HUDEP-2 (cell line): ENCODE measurements around the gene TEX14.
"Not testable (repeated sequence)": the region's sequence is repeated elsewhere in the genome, so short reads cannot be mapped to it uniquely, and the experiment has no call there.

Source experiments
- DNase-seq, 76 experiments: peaks; one replicate each; lab custom pipeline; 2025; ENCODE audit not compliant: unreplicated experiment in 76 of 76; lab: John Stamatoyannopoulos, UW

TEX14 gene

DNA sequence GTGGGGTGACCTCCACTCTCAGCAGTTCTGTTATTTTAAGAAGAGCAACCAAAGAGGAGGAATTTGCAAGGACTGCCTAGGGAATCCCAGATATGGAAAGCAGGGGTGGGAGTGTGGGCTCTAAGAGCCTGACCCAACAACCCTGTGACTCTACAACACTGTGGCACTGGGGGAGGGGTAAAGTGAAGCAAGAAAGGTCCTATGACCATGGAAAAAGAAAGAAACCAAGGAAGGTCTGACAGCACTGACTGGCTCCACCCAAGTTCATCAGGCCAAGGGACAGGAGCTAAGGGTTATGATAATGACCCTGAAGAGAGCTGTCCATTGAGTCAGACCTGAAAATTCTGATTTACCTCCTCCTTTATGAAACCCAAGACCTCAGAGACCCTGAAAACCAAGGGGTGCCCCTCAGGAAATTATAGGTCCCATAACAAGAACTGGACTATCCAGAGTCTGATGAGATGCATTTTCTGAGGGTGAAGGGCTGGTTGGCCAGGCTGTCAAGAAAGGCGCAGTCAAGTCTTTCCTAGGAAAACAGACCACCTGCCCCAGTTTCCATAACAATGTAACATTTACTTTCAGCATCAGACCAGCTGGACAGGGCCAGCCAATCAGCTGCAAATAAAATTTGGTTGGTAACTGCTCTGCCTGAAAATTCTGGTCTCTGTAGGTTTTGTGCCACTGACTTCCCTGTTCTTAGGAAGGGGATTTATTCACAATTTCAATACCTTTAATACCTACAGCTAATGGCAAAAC, 123.6 kb downstream of the TEX14 start:
- DNase-seq: no peak

DNA sequence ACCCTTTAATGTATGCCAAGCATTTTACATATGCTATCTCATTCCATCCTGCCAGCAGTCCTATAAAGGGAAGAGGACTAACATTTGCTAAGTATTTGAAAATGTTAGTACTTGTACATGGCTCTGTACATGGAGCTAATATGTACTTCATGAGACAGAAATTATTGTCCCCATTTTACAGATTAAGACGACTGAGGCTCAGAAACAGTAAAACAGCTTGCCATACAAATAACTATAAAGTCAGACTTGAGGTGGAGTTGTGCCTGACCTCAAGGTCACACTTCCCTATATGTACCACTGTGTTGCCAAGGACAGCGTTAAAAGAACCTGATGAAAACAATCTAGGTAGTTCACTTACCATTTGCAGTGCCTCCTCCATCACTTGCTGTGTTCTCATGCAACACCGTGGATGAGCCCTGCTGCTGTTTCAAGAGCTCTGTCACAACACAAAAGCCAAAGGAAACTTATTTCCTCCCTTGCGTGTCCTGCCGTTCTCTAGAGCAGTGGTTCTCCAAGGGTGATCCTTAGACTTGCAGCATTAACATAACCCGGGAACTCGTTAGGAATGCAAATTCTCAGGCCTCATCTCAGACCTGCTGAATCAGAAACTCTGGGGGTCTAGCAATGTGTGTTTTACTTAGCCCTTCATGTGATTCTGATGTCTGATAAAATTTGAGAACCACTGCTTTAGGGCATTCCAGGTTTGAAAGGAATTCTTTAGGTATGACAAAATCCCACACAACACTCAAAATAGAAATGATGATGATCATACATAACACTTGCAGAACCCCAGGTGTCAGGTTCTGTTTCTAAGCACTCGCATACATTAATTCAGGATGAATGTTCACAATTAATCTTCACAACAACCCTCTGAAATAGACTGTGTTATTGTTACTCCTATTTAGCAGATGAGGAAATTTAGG, 126.2 kb downstream of the TEX14 start:
- no peak for DNase-seq

DNA sequence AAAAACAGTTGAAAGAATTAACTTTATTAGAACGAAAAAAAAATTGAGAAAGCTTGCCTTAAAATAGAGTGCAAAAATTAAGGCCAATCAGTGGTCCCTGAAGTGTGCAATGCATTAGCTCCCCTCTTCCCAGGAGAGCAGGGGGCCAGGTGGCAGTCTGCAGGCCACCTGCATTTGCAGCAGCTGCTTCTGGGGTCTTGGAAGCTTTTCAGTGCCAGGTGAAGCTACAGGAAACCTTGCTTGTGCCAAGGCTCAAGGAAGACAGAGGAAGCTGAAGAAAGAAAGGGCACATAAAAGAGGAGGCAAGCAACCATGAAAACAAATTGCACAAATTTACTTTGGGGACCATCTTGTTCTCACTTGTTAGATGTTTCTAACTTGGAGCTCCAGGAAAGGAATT, 126.9 kb downstream of the TEX14 start:
- DNase-seq: no peak

DNA sequence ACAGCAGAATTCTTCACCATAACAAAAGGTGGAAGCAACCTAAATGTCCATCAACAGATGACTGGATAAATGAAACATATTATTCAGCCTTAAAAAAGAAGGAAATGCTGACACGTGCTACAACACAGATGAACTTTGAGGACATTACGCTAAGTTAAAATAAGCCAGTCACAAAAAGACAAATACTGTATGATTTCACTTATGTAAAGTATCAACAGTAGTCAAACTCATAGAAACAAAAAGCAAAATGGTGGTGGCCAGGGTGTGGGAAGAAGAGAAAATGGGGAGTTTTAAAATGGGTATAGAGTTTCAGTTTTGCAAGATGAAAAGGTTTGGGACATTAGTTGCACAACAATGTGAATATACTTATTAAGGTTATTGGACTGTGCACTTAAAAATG, 127.6 kb downstream of the TEX14 start:
- DNase-seq: no peak

DNA sequence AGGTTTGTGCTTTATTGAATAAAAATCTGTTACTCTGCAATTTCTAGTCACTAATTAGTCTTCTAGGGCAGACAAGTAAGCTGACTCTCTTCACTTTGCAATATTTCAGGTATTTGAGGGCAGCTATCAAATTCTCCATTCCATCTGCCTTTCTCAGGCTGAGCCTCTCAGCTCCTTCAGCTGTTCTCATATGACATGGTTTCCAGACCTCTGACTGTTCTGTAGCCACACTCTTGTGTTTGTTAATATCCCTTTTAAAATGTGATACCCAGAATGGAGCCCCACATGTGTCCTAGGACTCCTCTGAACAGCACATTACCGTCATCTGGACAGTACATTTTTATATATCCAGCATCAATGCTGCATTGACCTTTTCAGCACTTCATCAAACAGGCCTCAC, 131.3 kb downstream of the TEX14 start:
- no peak for DNase-seq

DNA sequence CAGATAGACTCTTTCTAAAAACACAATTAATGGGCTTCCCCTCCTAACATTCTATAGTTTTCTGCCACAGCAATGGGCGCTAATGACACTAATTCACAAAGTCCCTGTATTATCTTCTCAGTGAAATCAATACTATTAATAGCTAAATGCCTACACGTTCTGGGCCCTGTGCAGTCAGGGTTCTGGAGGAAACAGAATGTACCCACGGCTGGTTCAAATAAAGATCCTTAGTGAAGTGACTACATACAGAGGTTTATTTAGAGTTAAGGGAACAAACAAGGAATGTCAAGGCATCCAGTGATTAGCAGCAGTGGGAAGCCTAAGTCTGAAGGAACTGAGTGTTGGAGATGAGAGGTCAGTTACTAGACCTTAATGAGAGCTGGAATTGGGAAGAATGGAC, 133.9 kb downstream of the TEX14 start:
- DNase-seq: no peak

DNA sequence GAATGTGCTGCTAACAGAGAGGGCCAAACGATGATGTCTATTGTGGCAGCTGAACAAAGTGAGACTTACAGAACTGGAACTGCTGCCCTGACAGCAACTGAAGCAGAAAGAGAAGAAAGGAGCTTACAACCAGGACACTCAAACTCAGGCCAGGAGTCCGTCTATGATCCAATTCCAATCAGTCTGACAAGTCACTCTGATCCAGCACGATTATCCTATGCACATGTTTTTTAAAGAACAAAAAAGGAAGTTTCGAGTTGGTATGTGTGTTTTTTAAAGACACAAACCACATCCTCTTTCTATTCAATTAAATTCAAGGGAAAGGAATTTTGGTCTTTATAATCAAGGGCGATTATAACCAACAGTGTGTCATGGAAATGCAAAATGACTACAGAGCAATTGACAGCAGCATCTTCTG, 135.0 kb downstream of the TEX14 start:
- DNase-seq: no peak

DNA sequence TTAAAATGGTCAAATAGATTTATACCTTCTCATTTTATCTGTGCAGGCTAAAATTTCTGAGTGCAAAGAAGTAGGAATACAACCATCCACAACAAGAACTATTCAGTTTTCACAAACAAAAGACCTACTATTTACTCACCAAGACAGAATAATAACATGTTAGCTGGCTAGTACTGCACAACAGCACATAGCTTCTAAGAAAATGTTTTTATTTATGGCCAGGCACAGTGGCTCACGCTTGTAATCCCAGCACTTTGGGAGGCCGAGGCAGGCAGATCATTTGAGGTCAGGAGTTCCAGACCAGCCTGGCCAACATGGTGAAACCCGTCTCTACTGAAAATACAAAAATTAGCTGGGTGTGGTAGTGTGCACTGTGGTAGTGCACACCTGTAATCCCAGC, 136.7 kb downstream of the TEX14 start:
- DNase-seq: not testable (repeated sequence)

DNA sequence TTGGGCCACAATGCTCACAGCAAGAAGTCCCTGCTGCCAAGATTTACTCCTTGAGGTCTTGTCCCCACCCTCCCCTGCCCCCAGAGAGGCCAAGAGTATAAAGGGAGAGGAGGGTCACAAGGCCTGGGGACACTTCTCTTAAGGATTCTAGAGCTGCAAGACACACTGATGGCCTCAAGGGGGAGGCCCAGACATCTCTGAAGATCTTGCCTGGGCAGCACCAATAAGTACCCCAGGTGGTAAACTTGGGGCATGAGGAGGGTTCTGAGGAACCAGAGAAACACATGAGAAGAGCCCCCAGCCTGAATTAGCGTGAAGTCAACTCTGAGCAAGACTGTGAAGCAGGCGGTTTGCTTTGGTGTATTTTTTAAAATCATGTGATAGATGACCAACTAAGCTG, 150.6 kb downstream of the TEX14 start:
- DNase-seq: peak in 2 of 76 experiments; percentile 8 to 15

DNA sequence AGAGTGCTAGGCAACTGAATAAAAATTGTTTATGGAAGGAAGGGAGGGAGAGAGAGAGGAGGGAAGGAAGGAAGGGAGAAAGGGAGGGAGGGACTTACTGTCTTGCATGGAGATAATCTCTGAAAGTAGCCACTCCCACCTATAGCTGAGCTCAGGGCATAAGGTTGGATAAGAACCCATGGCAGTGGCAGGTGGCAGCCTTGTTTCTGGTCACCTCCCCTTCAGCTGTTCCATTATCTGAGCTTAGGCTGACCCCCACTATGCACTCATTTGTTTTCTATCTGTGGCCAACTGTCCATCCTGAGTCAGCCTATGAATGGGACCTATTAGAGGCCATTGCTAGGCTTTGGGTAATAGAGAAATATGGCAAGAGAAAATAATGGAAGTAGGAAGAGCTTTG, 152.1 kb downstream of the TEX14 start:
- no peak for DNase-seq

DNA sequence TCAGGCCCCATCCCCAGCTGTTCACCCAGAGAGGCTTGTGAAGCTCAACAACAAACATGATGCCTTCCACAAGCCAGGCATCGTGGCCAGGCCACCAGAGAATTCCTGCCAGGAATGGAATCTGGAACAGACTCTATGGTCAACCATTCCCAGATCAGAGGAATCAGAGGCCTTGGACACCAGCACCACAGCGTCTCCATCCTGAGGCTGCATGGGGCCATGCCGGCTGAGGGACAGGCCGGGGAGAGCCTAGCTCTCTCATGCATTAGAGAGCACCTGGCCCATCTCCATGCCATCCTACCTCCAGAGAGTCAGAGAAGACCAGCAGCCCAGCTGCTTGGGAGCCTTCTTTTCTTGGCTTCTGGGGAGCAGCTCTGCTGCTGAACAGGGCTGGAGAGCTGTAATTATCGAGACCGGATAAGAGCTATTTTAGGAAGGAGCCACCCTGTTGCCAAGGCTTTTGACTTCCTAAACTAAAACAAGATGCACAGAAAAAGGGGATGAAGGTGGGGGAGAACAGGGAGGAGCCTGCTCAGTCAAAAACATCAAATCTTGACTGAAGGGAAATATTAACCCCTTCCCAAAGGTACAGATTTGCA, 152.9 kb downstream of the TEX14 start:
- no peak for DNase-seq

DNA sequence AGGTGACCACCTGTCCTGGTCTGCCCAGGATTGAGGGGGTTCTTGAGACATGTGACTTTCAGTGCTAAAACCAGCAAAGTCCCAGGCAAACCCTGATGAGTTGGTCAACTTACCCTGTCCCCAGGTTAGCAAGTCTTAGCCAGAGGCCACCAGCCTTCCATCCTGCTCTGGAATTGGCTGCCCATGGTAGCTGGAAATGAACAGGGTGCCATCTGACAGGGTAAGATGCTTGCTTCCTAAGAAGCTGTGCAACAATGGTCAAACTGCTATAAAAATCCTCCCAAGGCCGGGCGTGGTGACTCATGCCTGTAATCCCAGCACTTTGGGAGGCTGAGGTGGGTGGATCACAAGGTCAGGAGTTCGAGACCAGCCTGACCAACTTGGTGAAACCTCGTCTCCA, 154.6 kb downstream of the TEX14 start:
- DNase-seq: no peak

DNA sequence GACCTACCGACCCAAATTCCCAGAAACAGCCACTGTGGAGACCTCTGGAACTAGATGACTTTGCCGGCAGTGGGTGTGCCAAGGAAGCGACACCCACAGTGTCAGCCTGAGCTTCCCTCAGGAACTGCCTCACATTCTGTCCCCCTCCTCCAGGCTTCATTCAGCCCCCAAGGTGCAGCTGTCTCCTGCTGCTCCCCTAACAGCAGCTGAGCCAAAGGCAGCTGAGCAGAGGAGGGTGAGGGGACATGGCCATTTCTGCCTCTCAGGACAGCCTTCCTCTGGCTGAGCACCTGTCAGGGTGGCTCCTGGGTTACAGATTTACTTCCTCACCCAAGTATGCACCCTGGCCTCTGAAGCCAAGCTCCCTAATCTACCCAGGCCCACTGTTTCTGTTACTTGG, 155.3 kb downstream of the TEX14 start:
- DNase-seq: no peak

DNA sequence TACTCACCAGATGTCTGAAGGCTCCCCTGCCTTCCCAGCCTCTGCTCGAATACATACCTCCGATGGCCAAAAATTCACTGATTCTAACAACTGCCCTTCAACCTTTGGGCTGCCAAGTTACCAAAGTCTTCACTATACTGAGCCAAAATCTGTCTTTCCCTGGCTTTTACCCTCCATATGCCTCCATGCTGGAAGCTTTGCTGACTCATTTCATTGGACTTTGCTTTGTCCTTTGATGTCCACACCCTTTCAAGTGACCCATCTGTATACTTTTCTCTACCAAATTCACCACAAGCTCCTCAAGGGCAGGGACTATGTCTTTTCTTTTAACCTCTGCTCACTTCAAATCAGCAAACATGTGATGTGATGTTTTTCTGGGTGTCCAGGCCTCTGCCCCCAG, 156.4 kb downstream of the TEX14 start:
- no peak for DNase-seq

DNA sequence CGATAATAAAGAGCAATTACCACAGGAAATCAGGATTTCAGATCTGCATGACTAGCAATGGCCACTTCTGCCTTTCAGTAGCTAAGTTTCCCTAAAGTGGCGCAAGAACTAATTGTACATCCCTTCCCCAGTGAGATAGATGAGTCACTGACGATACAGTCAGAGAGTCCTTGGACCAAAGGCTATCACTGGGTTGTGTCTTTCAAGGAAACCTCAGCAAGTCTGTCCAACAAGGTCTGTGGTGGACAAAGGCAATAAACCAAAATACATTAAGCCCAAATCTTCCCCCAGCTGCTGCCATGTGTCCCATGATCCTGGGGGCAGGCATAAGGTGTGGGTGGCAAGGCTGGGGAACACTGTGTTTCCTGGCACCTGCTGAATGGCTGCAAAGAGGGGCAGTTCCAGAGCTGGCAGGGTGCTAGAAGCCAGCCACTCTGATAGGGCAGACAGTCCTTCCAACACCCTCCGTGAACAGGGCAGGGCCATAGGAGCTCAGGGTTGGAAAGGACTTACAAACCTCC, 156.9 kb downstream of the TEX14 start:
- DNase-seq: no peak

DNA sequence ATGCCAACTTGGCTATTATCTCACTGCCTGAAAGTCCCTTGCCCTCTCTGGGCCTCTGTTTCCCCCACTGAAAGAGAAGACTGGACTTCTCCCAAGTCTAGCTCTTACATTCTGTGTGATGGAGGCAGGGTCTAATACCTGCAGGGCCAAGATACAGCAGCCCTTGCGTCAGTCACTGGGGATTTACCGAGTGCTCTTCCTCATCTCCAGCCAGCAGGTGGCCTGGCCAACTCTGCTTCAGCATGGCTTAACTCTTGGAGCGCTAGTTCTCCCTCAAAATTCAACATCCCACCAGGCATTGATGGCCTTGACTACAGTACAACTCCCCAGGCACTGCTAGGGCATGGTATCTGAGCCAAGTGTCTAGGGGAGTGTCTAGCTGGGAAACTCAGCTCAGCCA, 157.5 kb downstream of the TEX14 start:
- no peak for DNase-seq

DNA sequence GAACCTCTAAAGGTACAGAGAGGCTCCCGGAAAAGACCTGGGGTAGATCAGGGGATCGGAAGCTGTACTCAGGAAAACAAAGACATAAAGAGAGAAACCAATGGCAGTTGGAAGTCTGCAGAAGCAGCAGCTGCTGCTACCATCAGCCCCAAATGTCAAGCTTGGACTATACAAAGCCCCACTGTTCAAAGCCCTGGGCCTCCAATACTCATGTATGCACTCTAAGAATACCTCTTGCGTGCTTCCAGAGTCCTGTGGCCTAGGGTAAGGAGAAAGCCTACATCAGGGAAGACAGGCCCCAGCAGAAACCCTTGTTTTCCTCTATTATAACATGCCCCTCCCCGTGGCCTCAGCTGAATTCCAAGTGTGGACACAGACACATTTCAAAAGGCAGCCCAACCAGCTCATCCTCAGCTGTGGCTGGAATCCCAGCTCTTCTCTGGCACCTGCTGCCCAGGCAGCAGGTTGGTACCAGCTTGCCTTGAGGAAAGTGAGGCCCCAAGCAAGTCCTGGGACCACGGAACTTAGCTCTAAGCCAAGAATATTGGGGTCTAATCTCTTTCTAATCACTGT, 158.1 kb downstream of the TEX14 start:
- no peak for DNase-seq

DNA sequence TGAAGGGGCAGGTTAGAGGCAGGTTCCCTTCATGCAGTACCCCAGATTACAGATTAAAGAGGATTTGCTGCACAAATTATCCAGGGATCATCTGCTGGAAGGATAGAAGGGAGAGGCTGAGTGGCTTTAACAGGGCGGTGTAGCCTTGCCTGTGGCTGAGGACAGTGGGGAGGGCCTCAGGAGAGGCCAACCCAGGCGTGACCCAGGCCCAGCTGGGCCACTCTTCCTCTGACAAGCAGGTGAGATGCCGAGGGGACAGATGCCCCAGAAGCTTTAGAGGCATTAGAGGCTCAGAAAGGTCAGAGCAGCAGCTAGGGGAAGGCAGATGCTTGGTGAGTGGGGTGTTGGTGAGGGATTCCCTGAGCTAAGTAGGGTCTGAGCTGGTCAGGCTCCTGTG, 159.3 kb downstream of the TEX14 start:
- no peak for DNase-seq

DNA sequence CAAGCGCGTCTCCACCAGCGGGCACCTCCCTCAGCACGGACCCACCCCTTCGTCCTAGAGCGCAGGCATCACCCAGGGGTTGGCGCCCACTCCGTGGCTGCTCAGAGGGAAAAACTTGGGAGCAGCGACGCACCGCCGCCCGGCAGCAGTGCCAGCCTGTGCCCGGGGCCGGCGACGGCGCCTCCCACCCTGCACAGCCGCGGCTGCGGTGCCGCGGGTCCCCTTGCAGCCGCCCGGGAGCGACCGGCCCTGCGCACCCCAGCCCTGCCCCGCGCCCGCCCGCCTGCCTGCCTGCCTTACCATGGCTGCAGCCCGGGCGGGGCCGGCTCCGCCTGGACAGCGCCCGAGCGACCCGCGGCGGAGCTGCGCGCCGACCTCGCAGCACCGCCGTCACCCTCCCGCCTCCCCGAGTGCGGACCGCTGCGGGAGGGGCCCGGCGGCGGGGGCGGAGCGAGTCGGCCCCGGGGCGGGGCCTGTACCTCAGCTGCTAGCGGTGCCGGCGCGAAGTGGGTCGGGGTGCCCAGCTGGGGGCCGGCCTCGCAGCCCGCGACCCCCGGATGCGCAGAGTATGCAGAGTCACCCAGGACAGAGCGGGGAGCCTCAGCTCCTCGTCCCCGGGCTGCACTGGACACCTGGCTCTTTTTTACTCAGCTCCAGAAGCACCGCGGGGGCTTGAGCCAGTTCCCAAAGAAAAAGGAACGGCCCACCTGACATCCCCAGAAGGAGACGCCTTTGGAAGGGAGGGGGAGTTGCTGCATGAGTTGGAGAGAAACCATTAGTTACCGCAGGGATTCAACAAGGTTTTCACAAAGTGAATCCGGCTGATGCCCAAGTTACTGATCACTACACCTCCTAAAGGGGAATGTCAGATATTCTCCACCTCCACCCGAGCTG, 159.9 kb downstream of the TEX14 start:
- DNase-seq: peak in 40 of 76 experiments; percentile 4 to 60 (median 30)

DNA sequence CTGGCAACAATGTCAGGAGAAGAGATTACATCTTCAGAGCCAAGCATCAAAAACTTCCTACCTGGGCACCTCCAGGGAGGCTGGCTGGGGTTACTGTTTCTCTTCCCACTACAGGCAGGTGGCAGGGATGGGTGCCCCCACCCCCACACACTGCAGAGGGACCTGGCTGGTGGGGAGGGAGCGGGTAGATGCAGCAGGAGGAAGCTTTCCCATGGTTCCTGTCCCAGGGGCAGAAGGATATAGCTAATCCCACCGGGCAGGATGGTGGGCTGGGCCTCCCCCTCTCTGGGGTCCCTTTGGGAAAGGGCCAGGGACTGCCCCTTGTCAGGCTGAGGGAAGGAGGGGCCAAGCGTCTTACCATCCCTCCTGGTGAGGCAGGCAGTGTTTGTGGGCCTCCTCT, 160.7 kb downstream of the TEX14 start:
- DNase-seq: no peak
